Stimulated activated naive CD4-positive, alpha-beta T cell (primary cell): ENCODE results near the gene SLC25A21.
"Not testable (repeated sequence)": the region's sequence is repeated elsewhere in the genome, so short reads cannot be mapped to it uniquely, and the experiment has no call there.

ENCODE experiments used
- DNase-seq, 6 experiments: peaks; one replicate each; lab custom pipeline; 2025; lab: John Stamatoyannopoulos, UW

SLC25A21 gene

GRCh38 chr14:36986407-36986806 lies 186.0 kb downstream of the SLC25A21 start:
- no peak for DNase-seq

- DNase-seq = no peak
These were observed 190.4 kb downstream of the SLC25A21 start for GRCh38 chr14:36981832-36982529.

- DNase-seq = not testable (repeated sequence)
These were observed 192.0 kb downstream of the SLC25A21 start for GRCh38 chr14:36980413-36980812.

- no peak for DNase-seq
These were observed 192.5 kb downstream of the SLC25A21 start for GRCh38 chr14:36979863-36980262.

- DNase-seq = no peak
These were observed 195.8 kb downstream of the SLC25A21 start for GRCh38 chr14:36976571-36977023.

GRCh38 chr14:36975834-36976233 lies 196.6 kb downstream of the SLC25A21 start:
- DNase-seq = no peak

GRCh38 chr14:36974985-36975384 lies 197.4 kb downstream of the SLC25A21 start:
- no peak for DNase-seq

- no peak for DNase-seq
These were observed 198.5 kb downstream of the SLC25A21 start for GRCh38 chr14:36973806-36974442.

- DNase-seq = no peak
These were observed 201.0 kb downstream of the SLC25A21 start for GRCh38 chr14:36971263-36971855.

- no peak for DNase-seq
These were observed 204.4 kb downstream of the SLC25A21 start for GRCh38 chr14:36967892-36968555.

- DNase-seq = no peak
These were observed 216.4 kb downstream of the SLC25A21 start for GRCh38 chr14:36955967-36956366.

- no peak for DNase-seq
These were observed 217.0 kb downstream of the SLC25A21 start for GRCh38 chr14:36955376-36955775.

GRCh38 chr14:36952689-36953088 lies 219.7 kb downstream of the SLC25A21 start:
- no peak for DNase-seq

- no peak for DNase-seq
These were observed 221.0 kb downstream of the SLC25A21 start for GRCh38 chr14:36951380-36951911.

- DNase-seq = no peak
These were observed 221.6 kb downstream of the SLC25A21 start for GRCh38 chr14:36950812-36951211.

GRCh38 chr14:36949371-36949770 lies 223.0 kb downstream of the SLC25A21 start:
- no peak for DNase-seq

GRCh38 chr14:36948157-36948859 lies 224.1 kb downstream of the SLC25A21 start:
- DNase-seq = no peak

GRCh38 chr14:36947362-36947761 lies 225.0 kb downstream of the SLC25A21 start:
- no peak for DNase-seq

- no peak for DNase-seq
These were observed 225.5 kb downstream of the SLC25A21 start for GRCh38 chr14:36946872-36947271.

- no peak for DNase-seq
These were observed 227.9 kb downstream of the SLC25A21 start for GRCh38 chr14:36944307-36945010.
